Parathyroid adenoma (tissue), 2 donors: Measurements from ENCODE around the gene DLG2.

Experiments
- H2AFZ ChIP-seq: fragments of 300-600 bp; sonication (generic); one replicate; pipeline ENCODE4 v1.7.0; 2017; ENCODE audit warnings: antibody characterized with exemption, mild to moderate bottlenecking
- H3K27ac ChIP-seq: fragments of 300-600 bp; sonication (generic); one replicate; pipeline ENCODE4 v1.7.0; 2017
- H3K27me3 ChIP-seq: fragments of 300-600 bp; sonication (generic); one replicate; pipeline ENCODE4 v1.7.0; 2017; ENCODE audit warnings: low read length; ENCODE audit not compliant: control insufficient read depth, insufficient read depth
- H3K36me3 ChIP-seq: fragments of 300-600 bp; sonication (generic); one replicate; pipeline ENCODE4 v1.7.0; 2017; ENCODE audit warnings: low read length; ENCODE audit not compliant: control insufficient read depth, insufficient read depth
- H3K4me1 ChIP-seq: fragments of 300-600 bp; sonication (generic); one replicate; pipeline ENCODE4 v1.7.0; 2017; ENCODE audit warnings: control low read depth
- H3K4me2 ChIP-seq: fragments of 300-600 bp; sonication (generic); one replicate; pipeline ENCODE4 v1.7.0; 2017; ENCODE audit warnings: low read length
- H3K4me3 ChIP-seq: fragments of 300-600 bp; sonication (generic); one replicate; pipeline ENCODE4 v1.7.0; 2017; ENCODE audit warnings: low read depth, low read length
- H3K79me2 ChIP-seq: fragments of 300-600 bp; sonication (generic); one replicate; pipeline ENCODE4 v1.7.0; 2017; ENCODE audit warnings: control low read depth
- H3K9ac ChIP-seq: fragments of 300-600 bp; sonication (generic); one replicate; pipeline ENCODE4 v1.7.0; 2017; ENCODE audit warnings: mild to moderate bottlenecking
- H3K9me3 ChIP-seq: fragments of 300-600 bp; sonication (generic); one replicate; pipeline ENCODE4 v1.7.0; 2017; ENCODE audit warnings: low read length; ENCODE audit not compliant: control insufficient read depth
- CTCF ChIP-seq: fragments of 300-600 bp; sonication (generic); IDR thresholded peaks from one replicate; pipeline ENCODE4 v1.7.0; 2017; ENCODE audit warnings: antibody characterized with exemption, mild to moderate bottlenecking
- donor health status: primary hyperparathyroidism.

Gene DLG2

GRCh38 chr11:84775503-84775902 is 851.6 kb downstream of the DLG2 start:
- H2AFZ ChIP-seq = no peak overlapping the region
- H3K4me2 ChIP-seq = no peak overlapping the region
- H3K9ac ChIP-seq = no peak overlapping the region
- H3K27ac ChIP-seq = no peak overlapping the region
- H3K4me1 ChIP-seq = no peaks in the 10 kb centered on the region
- no peaks in the 10 kb centered on the region for H3K9me3 ChIP-seq
- H3K4me3 ChIP-seq = no peak overlapping the region
- no peaks in the 10 kb centered on the region for H3K79me2 ChIP-seq
- TF ChIP-seq CTCF = no peak
- no peaks in the 10 kb centered on the region for H3K27me3 ChIP-seq
- no peaks in the 10 kb centered on the region for H3K36me3 ChIP-seq

- no peaks in the 10 kb centered on the region for H3K9me3 ChIP-seq
- no peak for TF ChIP-seq CTCF
- H2AFZ ChIP-seq = no peak overlapping the region
- no peaks in the 10 kb centered on the region for H3K27me3 ChIP-seq
- no peak overlapping the region for H3K4me3 ChIP-seq
- H3K4me2 ChIP-seq = no peak overlapping the region
- no peak overlapping the region for H3K27ac ChIP-seq
- no peak overlapping the region for H3K9ac ChIP-seq
- no peaks in the 10 kb centered on the region for H3K4me1 ChIP-seq
- H3K36me3 ChIP-seq = no peaks in the 10 kb centered on the region
- no peaks in the 10 kb centered on the region for H3K79me2 ChIP-seq
Measured at GRCh38 chr11:84763931-84764330, 863.2 kb downstream of the DLG2 start.

GRCh38 chr11:84757711-84758110 is 869.4 kb downstream of the DLG2 start:
- Histone ChIP-seq H3K4me2 (no peak overlapping the region), H3K4me3 (no peak overlapping the region), H3K4me1 (no peaks in the 10 kb centered on the region), H3K9me3 (no peaks in the 10 kb centered on the region), H3K27me3 (no peaks in the 10 kb centered on the region), H3K79me2 (no peaks in the 10 kb centered on the region), H2AFZ (no peak overlapping the region), H3K27ac (no peak overlapping the region), H3K9ac (no peak overlapping the region), H3K36me3 (no peaks in the 10 kb centered on the region)
- no peak for TF ChIP-seq CTCF

- Histone ChIP-seq H3K4me3 (no peak overlapping the region), H2AFZ (no peak overlapping the region), H3K9me3 (no peaks in the 10 kb centered on the region), H3K27me3 (no peaks in the 10 kb centered on the region), H3K79me2 (no peaks in the 10 kb centered on the region), H3K36me3 (no peaks in the 10 kb centered on the region), H3K27ac (no peak overlapping the region), H3K4me1 (no peaks in the 10 kb centered on the region), H3K9ac (no peak overlapping the region), H3K4me2 (no peak overlapping the region)
- no peak for TF ChIP-seq CTCF
Measured at GRCh38 chr11:84751371-84751770, 875.8 kb downstream of the DLG2 start.

- H3K4me3 ChIP-seq = no peak overlapping the region
- H2AFZ ChIP-seq = no peak overlapping the region
- H3K9ac ChIP-seq = no peak overlapping the region
- no peak for TF ChIP-seq CTCF
- no peaks in the 10 kb centered on the region for H3K27me3 ChIP-seq
- H3K27ac ChIP-seq = no peak overlapping the region
- no peaks in the 10 kb centered on the region for H3K79me2 ChIP-seq
- H3K4me1 ChIP-seq = no peaks in the 10 kb centered on the region
- H3K36me3 ChIP-seq = no peaks in the 10 kb centered on the region
- H3K9me3 ChIP-seq = no peaks in the 10 kb centered on the region
- no peak overlapping the region for H3K4me2 ChIP-seq
Measured at GRCh38 chr11:84747871-84748270, 879.3 kb downstream of the DLG2 start.
